GM12878 (cell line): Measurements from ENCODE around the gene ARHGEF10L. TPM values are rescaled to one million over a fixed set of nuclear protein-coding genes. Genes with fewer than 3 reads are reported as not detected.

Experiments
- ATAC-seq: fragments of 200-7000 bp; cut with Tn5 transposase; 3 replicates; pipeline ENCODE4 v1.9.1; 2020; ENCODE audit warnings: mild to moderate bottlenecking, moderate library complexity
- BruUV-seq: library from RNA; stranded (reverse); fragments of 400-500 nt; replicated peaks from 2 replicates; lab custom pipeline; 2021; lab: Mats Ljungman, UMichigan
- CTCF ChIA-PET: fragments of 300-600 bp; sonication (Branson Sonifier 250); formaldehyde crosslinking; extraction: SDS; loops from one replicate; lab custom pipeline; 2021; ENCODE audit warnings: inconsistent platforms; lab: Yijun Ruan, JAX
- POLR2A ChIA-PET: fragments of 350-600 bp; formaldehyde crosslinking; extraction: SDS; loops from one replicate; lab custom pipeline; 2021; ENCODE audit warnings: inconsistent platforms; lab: Charles Lee
- RAD21 ChIA-PET: fragments of 300-600 bp; sonication (Branson Sonifier 250); formaldehyde crosslinking; loops from one replicate; lab custom pipeline; 2023; ENCODE audit warnings: antibody characterized with exemption; ENCODE audit not compliant: unreplicated experiment; lab: Charles Lee
- SMC1A ChIA-PET: fragments of 300-600 bp; sonication (Branson Sonifier 250); formaldehyde crosslinking; loops from one replicate; lab custom pipeline; 2023; ENCODE audit not compliant: unreplicated experiment, uncharacterized antibody; lab: Charles Lee
- DNase-seq: peaks from one replicate; pipeline ENCODE4 v3.0.0-alpha.2; 2011; ENCODE audit warnings: low read depth, low spot score
- FAIRE-seq: peaks from 3 replicates; lab custom pipeline; 2011; peaks lifted over from hg19 to GRCh38; lab: Jason Lieb, UNC
- H2AFZ ChIP-seq: 2 replicates; pipeline ENCODE4 v1.6.0; 2011; ENCODE audit warnings: low read depth, low read length, control low read depth; ENCODE audit not compliant: control insufficient read depth
- H3K27ac ChIP-seq: 2 replicates; pipeline ENCODE4 v1.5.1; 2011; ENCODE audit warnings: control low read depth; ENCODE audit not compliant: control insufficient read depth, insufficient read depth
- H3K27me3 ChIP-seq, 2 experiments: replicated peaks in 1 of 2; 2 replicates each; pipeline versions ENCODE4 v1.6.0 to v1.6.1; 2011; ENCODE audit warnings: low read length in 1 of 2; ENCODE audit not compliant: control insufficient read depth in 2 of 2, insufficient read depth in 2 of 2
- H3K36me3 ChIP-seq, 2 experiments: 2 replicates each; pipeline ENCODE4 v1.5.1; 2011; ENCODE audit warnings: low read length in 1 of 2; ENCODE audit not compliant: control insufficient read depth in 2 of 2, insufficient read depth in 2 of 2
- H3K4me1 ChIP-seq: 2 replicates; pipeline ENCODE4 v1.6.1; 2011; ENCODE audit warnings: mild to moderate bottlenecking, low read length, moderate library complexity, mixed read lengths; ENCODE audit not compliant: control insufficient read depth, insufficient read depth
- H3K4me2 ChIP-seq: 2 replicates; pipeline ENCODE4 v1.6.0; 2011; ENCODE audit warnings: control low read depth; ENCODE audit not compliant: control insufficient read depth, insufficient read depth
- H3K4me3 ChIP-seq: fragments of 200-600 bp; sonication (generic); 2 replicates; pipeline ENCODE4 v1.5.1; 2016
- H3K79me2 ChIP-seq: 2 replicates; pipeline ENCODE4 v1.6.0; 2011; ENCODE audit warnings: low read length; ENCODE audit not compliant: control insufficient read depth, insufficient read depth
- H3K9ac ChIP-seq: 2 replicates; pipeline ENCODE4 v1.8.0; 2011; ENCODE audit warnings: low read length, control low read depth, mixed read lengths; ENCODE audit not compliant: control insufficient read depth, insufficient read depth
- H3K9me3 ChIP-seq: replicated peaks from 3 replicates; pipeline ENCODE4 v1.5.1; 2011; ENCODE audit warnings: mild to moderate bottlenecking, low read length; ENCODE audit not compliant: control insufficient read depth, insufficient read depth
- H4K20me1 ChIP-seq: 2 replicates; pipeline ENCODE4 v1.6.0; 2011; ENCODE audit not compliant: control insufficient read depth, insufficient read depth
- BHLHE40 ChIP-seq, 2 experiments: fragments of 450-650 bp in 1 of 2; IDR thresholded peaks; 2 replicates each; pipeline ENCODE4 v1.6.1; 2011 to 2017; ENCODE audit warnings: low read depth in 2 of 2, borderline replicate concordance in 1 of 2, improper control_type of control experiment in 1 of 2, low read length in 1 of 2, mild to moderate bottlenecking in 1 of 2
- E2F4 ChIP-seq: IDR thresholded peaks from 2 replicates; pipeline ENCODE4 v1.6.1; 2012; ENCODE audit warnings: low read depth, low read length, improper control_type of control experiment
- ESRRA ChIP-seq: IDR thresholded peaks from 2 replicates; pipeline ENCODE4 v1.6.1; 2012; ENCODE audit warnings: mild to moderate bottlenecking, low read length, improper control_type of control experiment
- HDGF ChIP-seq: fragments of 450-650 bp; IDR thresholded peaks from 2 replicates; pipeline ENCODE4 v1.6.1; 2016; ENCODE audit warnings: antibody characterized with exemption
- IRF3 ChIP-seq: fragments of 450-650 bp; IDR thresholded peaks from 2 replicates; pipeline ENCODE4 v1.6.1; 2014; ENCODE audit warnings: mild to moderate bottlenecking
- JUNB ChIP-seq: IDR thresholded peaks from 2 replicates; pipeline ENCODE4 v1.6.1; 2016; ENCODE audit warnings: antibody characterized with exemption, mild to moderate bottlenecking
- MEF2B ChIP-seq: fragments of 450-650 bp; IDR thresholded peaks from 2 replicates; pipeline ENCODE4 v1.6.1; 2018; ENCODE audit warnings: mild to moderate bottlenecking, moderate library complexity; ENCODE audit not compliant: partially characterized antibody, poor library complexity, severe bottlenecking
- MTA2 ChIP-seq: fragments of 450-650 bp; IDR thresholded peaks from 2 replicates; pipeline ENCODE4 v1.6.1; 2016; ENCODE audit warnings: low read depth, mild to moderate bottlenecking, moderate library complexity
- MYC ChIP-seq: IDR thresholded peaks from 2 replicates; pipeline ENCODE4 v1.6.1; 2011; ENCODE audit warnings: mild to moderate bottlenecking, low read length, moderate library complexity, inconsistent platforms; ENCODE audit not compliant: insufficient read depth, insufficient replicate concordance, insufficient read length, severe bottlenecking
- NR2C1 ChIP-seq: fragments of 450-650 bp; IDR thresholded peaks from 2 replicates; pipeline ENCODE4 v1.6.1; 2017; ENCODE audit warnings: antibody characterized with exemption, mild to moderate bottlenecking, moderate library complexity
- SMARCA5 ChIP-seq: fragments of 450-650 bp; IDR thresholded peaks from 2 replicates; pipeline ENCODE4 v1.6.1; 2017; ENCODE audit warnings: mild to moderate bottlenecking
- STAT3 ChIP-seq: IDR thresholded peaks from 2 replicates; pipeline ENCODE4 v1.6.1; 2011; ENCODE audit warnings: low read depth, low read length, improper control_type of control experiment
- TBL1XR1 ChIP-seq: IDR thresholded peaks from 2 replicates; pipeline ENCODE4 v1.6.1; 2012; ENCODE audit warnings: low read depth, low read length, improper control_type of control experiment
- ZBTB11 ChIP-seq: fragments of 450-650 bp; formaldehyde crosslinking; IDR thresholded peaks from 2 replicates; pipeline ENCODE4 v1.5.0; 2022; ENCODE audit warnings: mild to moderate bottlenecking, missing genetic modification characterization
- ZBTB4 ChIP-seq: fragments of 450-650 bp; formaldehyde crosslinking; IDR thresholded peaks from 2 replicates; pipeline ENCODE4 v1.4.0; 2022; ENCODE audit warnings: mild to moderate bottlenecking, moderate library complexity
- ZNF207 ChIP-seq: fragments of 450-650 bp; IDR thresholded peaks from 2 replicates; pipeline ENCODE4 v1.6.1; 2014; ENCODE audit warnings: antibody characterized with exemption, mild to moderate bottlenecking, borderline replicate concordance
- WGBS: methylation state at CpG from one replicate; pipeline ENCODE4 v1.1.6; 2016; ENCODE audit warnings: low lambda C conversion rate; ENCODE audit not compliant: insufficient replicate concordance, insufficient coverage; ENCODE audit errors: missing lambda C conversion rate; 5-methylcytosine and 5-hydroxymethylcytosine counted together
- in situ Hi-C: fragments of 300-500 bp; cut with MboI; formaldehyde crosslinking; loops from 9 replicates; pipeline ENCODE4 v1.14.3; 2018; ENCODE audit warnings: mixed read lengths
- intact Hi-C: fragments of 100-400 bp; cut with micrococcal nuclease; formaldehyde crosslinking; loops from one replicate; pipeline ENCODE4 v1.14.2; 2022; ENCODE audit not compliant: unreplicated experiment
- polyA plus RNA-seq, 11 experiments: library from polyadenylated mRNA; depleted of rRNA in 4 of 11; unstranded in 6 of 11; stranded (reverse) in 5 of 11; fragments of >200 nt; fragmentation: Nextera tagmentation in 4 of 11; fragmentation: Illumina TruSeq in 1 of 11; extraction: Ambion mirVana in 4 of 11; extraction: Trizol in 1 of 11; gene quantifications; 1 replicate in 1 of 11; 2 replicates in 10 of 11; pipeline versions ENCODE4 v1.2.1 to v1.2.3, GENCODE V29; 2011 to 2016; ENCODE audit warnings: inconsistent platforms in 2 of 11, missing spikeins in 2 of 11, low read depth in 1 of 11
- total RNA-seq, 4 experiments: library from RNA; depleted of rRNA in 3 of 4; stranded (reverse); fragments of >200 nt in 3 of 4; fragmentation: Illumina TruSeq in 1 of 4; extraction: Trizol in 1 of 4; gene quantifications; 2 replicates each; pipeline versions ENCODE4 v1.2.1 to v1.2.3, GENCODE V29; 2013 to 2021

The ARHGEF10L gene
- total and polyA plus RNA-seq, 10 of the 15 experiments (the other 5 are each of a cell fraction or from before 2014, with no cell fraction given) = 0.05 to 0.94 (median 0.28) TPM; not detected in 2

- Histone ChIP-seq H3K36me3 (no peaks in the 10 kb centered on the region), H2AFZ (no peak overlapping the region), H3K4me1 (no peaks in the 10 kb centered on the region), H3K4me3 (no peak overlapping the region), H4K20me1 (no peaks in the 10 kb centered on the region), H3K27ac (no peak overlapping the region), H3K9ac (no peak overlapping the region), H3K27me3 (peaks cover 0 to 4% of the 10 kb centered on the region in 2 experiments; a peak in 1 of 4 replicates), H3K9me3 (no peaks in the 10 kb centered on the region), H3K4me2 (no peak overlapping the region), H3K79me2 (no peaks in the 10 kb centered on the region)
- FAIRE-seq (no peak), DNase-seq (no peak), ATAC-seq (no peak)
- ChIA-PET SMC1A (interaction anchor here (1.3 to 1.6 kb wide), 2 partner anchors 29 to 95 kb away, joined by 3 to 5 read pairs; no protein-coding TSS in a partner anchor), CTCF (interaction anchor here (1.6 to 3.9 kb wide), 2 partner anchors 12 to 96 kb away, joined by 3 to 29 read pairs; no protein-coding TSS in a partner anchor), RAD21 (interaction anchor here (1.1 to 2.3 kb wide), 2 partner anchors 9 to 96 kb away, joined by 4 to 11 read pairs; no protein-coding TSS in a partner anchor), POLR2A (interaction anchor here (1.0 kb wide), 1 partner anchor 34 kb away, joined by 4 read pairs; no protein-coding TSS in a partner anchor)
- in situ Hi-C loops (no loop called here), intact Hi-C loops (no loop called here)
- WGBS = 19% methylated on average over 3 of the region's 3 CpGs
- BruUV-seq = no TSS peak
- no peak for TF ChIP-seq MYC
- no peak for TF ChIP-seq MEF2B
- TF ChIP-seq ESRRA = no peak
- no peak for TF ChIP-seq STAT3
- TF ChIP-seq IRF3 = no peak
- no peak for TF ChIP-seq HDGF
- no peak for TF ChIP-seq JUNB
- no peak for TF ChIP-seq MTA2
- no peak for TF ChIP-seq SMARCA5
- TF ChIP-seq NR2C1 = no peak
- no peak for TF ChIP-seq ZBTB4 (CRISPR knock-in tag)
- TF ChIP-seq BHLHE40 (IDR thresholded peaks at IDR 0.05; ENCODE audit: borderline replicate concordance in 1 of 2, low read depth in 2 of 2, low read length in 1 of 2) = no peak
- no peak for TF ChIP-seq ZNF207
- TF ChIP-seq TBL1XR1 = no peak
- no peak for TF ChIP-seq ZBTB11 (CRISPR knock-in tag)
- no peak for TF ChIP-seq E2F4
These were observed 58.8 kb downstream of the ARHGEF10L start for GRCh38 chr1:17598251-17598650.
